Loucy (cell line): ENCODE data around the gene PDE11A.

ENCODE experiments used
- EZH2phosphoT487 ChIP-seq: fragments of 200-600 bp; IDR thresholded peaks from 2 replicates; pipeline ENCODE4 v1.6.1; 2018; ENCODE audit warnings: antibody characterized with exemption, mild to moderate bottlenecking, moderate library complexity, borderline replicate concordance
- TF ChIP-seq, protein P1 (sequence below): fragments of 200-600 bp; sonication (generic); conservative IDR thresholded peaks from 2 replicates; pipeline ENCODE4 v1.5.1; 2014; ENCODE audit warnings: mild to moderate bottlenecking, antibody characterized with exemption, low read length

GRCh38 chr2:177806025-177806424, 266.6 kb downstream of the PDE11A start:
- TF ChIP-seq, protein P1, sequence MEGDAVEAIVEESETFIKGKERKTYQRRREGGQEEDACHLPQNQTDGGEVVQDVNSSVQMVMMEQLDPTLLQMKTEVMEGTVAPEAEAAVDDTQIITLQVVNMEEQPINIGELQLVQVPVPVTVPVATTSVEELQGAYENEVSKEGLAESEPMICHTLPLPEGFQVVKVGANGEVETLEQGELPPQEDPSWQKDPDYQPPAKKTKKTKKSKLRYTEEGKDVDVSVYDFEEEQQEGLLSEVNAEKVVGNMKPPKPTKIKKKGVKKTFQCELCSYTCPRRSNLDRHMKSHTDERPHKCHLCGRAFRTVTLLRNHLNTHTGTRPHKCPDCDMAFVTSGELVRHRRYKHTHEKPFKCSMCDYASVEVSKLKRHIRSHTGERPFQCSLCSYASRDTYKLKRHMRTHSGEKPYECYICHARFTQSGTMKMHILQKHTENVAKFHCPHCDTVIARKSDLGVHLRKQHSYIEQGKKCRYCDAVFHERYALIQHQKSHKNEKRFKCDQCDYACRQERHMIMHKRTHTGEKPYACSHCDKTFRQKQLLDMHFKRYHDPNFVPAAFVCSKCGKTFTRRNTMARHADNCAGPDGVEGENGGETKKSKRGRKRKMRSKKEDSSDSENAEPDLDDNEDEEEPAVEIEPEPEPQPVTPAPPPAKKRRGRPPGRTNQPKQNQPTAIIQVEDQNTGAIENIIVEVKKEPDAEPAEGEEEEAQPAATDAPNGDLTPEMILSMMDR = no peak
- TF ChIP-seq EZH2phosphoT487 = no peak
